GM21529 (cell line): ENCODE results near the gene H6PD.

Source experiments
- ATAC-seq: cut with Tn5 transposase; IDR thresholded peaks from one replicate; pipeline ENCODE4 v1.9.1; 2021; ENCODE audit not compliant: unreplicated experiment

The H6PD gene

DNA sequence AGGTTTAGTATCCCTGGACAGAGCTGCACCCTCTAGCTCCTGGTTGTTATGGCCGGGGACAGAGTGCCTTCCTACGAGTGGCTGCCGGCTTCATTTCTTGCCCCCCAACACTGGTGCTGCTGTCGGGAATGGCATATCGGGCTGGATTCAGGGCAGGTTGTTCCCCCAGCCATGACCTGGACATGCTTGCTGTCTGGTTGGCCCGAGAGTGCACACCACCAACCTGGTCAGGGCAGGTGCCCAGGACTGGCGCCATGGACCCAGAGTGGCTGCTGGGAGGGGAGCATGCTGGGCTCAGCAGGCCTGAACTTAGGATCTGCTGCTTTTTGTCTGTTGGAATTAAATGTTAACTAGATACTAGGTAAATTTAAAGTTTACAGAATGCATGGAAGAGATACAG, 21.8 kb downstream of the H6PD start:
- ATAC-seq, result no peak

DNA sequence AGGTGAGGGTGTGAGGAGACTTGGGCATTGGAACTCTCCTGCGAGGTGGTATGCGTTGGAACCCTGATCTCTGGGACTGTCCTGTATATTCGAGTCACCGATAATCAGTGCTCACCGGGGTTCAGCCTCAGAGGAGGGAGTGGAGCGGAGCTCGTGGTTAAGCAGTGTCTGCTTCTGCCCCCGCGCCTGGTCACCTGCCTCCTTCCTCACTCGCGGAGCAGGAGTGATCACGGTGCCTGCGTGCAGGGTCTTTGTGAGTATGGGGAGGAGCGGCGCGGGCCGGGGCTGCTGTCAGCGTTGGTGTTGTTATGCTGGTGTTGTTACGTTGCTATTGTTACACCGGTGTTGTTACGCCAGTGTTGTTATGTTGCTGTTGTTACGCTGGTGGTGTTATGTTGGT, 23.3 kb downstream of the H6PD start:
- ATAC-seq, result no peak

DNA sequence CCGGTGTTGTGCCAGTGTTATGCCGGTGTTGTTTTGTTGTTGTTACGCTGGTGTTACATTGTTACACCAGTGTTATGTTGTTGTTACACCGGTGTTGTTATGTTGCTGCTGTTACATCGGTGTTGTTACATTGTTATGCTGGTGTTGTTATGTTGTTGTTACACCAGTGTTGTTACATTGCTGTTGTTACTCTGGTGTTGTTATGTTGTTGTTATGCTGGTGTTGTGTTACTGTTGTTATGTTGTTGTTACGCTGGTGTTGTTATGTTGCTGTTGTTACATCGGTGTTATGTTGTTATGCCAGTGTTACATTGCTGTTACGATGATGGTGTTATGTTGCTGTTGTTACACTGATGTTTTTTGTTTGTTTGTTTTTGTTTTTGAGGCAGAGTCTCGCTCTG, 24.1 kb downstream of the H6PD start:
- ATAC-seq, result no peak

DNA sequence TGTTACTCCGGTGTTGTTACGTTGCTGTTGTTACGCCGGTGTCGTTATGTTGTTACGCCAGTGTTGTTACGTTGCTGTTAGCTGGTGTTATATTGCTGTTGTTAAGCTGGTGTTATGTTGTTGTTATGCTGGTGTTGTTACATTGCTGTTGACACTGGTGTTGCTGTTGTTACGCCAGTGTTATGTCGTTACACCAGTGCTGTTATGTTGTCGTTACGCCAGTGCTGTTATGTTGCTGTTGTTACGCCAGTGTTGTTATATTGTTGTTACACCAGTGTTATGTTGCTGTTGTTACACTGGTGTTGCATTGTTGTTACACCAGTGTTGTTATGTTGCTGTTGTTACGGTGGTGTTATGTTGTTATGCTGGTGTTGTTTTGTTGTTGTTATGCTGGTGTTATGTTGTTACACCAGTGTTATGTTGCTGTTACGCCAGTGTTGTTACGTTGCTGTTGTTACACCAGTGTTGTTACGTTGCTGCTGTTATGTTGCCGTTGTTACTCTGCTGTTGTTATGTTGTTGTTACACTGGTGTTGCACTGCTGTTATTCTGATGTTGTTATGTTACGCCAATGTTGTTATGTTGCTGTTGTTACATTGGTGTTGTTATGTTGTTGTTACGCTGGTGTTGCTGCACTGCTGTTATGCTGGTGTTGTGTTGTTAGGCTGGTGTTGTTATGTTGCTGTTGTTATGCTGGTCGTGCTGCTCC, 25.6 kb downstream of the H6PD start:
- ATAC-seq, result no peak

DNA sequence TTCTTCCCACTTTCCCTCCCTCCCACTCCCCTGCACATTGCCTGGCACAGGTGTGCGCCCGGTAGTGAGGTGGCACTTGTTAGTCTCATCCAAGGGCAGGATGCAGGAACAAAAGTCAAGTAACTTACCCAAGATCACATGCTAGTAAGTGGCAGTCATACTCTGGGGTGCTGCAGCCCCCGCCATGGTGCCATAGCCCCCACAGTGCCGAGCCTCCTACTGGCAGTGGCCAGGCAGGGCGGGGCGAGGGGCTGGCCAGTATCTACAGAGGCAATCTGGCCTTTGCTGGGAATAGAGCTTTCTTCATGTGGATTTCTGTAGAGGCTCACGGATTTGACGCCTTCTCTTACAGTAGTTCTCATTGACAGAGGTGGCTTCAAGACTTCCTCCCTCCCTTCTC, 26.9 kb downstream of the H6PD start:
- no peak for ATAC-seq

DNA sequence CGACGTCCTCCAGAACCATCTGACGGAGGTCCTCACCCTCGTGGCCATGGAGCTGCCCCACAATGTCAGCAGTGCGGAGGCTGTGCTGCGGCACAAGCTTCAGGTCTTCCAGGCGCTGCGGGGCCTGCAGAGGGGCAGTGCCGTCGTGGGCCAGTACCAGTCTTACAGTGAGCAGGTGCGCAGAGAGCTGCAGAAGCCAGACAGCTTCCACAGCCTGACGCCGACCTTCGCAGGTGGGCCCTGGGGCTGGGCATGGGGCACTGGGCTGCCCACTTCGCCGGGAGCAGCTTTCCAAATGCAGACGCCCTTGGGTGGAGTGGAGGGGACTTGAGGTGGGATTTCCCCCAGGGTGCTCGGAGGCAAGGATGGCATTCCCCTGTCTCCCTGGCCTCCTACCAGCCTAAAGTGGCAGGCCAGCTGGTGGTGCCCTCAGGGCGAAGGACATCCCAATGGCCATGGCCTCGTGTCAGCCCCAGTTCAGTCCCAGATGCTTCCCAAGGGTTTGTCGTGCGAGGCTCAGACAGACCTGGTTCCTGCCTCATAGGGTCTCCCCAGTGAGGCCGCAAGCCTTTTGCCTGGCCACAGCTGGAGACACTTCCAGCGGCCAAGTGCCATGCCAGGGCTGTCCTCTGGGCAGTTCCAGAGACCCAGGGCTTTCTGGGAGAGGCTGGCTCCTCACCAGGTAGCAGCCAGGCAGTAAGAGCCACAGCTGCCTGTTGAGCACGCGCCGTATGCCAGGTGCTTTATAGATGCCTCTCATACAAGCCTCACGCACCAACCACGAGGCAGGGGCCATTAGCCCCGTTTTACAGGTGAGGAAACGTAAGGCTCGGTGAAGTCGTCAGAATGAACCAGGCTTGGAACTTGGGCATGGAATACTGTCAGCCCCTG, 27.8 kb downstream of the H6PD start:
- ATAC-seq, result no peak

DNA sequence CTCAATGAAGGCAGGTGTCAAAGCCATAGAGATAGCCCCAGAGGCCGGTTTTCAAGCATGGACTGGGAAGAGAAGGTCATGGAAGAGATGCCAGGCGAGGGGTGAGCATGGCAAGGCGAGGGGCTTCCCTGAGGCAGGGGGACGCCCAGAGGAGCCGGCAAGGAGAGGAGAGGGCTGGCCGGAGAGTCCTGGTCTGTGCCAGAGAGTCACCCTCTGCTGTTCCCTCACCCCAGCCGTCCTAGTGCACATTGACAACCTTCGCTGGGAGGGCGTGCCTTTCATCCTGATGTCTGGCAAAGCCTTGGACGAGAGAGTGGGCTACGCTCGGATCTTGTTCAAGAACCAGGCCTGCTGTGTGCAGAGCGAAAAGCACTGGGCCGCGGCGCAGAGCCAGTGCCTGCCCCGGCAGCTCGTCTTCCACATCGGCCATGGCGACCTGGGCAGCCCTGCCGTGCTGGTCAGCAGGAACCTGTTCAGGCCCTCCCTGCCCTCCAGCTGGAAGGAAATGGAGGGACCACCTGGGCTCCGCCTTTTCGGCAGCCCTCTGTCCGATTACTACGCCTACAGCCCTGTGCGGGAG, 28.8 kb downstream of the H6PD start:
- ATAC-seq, result no peak

DNA sequence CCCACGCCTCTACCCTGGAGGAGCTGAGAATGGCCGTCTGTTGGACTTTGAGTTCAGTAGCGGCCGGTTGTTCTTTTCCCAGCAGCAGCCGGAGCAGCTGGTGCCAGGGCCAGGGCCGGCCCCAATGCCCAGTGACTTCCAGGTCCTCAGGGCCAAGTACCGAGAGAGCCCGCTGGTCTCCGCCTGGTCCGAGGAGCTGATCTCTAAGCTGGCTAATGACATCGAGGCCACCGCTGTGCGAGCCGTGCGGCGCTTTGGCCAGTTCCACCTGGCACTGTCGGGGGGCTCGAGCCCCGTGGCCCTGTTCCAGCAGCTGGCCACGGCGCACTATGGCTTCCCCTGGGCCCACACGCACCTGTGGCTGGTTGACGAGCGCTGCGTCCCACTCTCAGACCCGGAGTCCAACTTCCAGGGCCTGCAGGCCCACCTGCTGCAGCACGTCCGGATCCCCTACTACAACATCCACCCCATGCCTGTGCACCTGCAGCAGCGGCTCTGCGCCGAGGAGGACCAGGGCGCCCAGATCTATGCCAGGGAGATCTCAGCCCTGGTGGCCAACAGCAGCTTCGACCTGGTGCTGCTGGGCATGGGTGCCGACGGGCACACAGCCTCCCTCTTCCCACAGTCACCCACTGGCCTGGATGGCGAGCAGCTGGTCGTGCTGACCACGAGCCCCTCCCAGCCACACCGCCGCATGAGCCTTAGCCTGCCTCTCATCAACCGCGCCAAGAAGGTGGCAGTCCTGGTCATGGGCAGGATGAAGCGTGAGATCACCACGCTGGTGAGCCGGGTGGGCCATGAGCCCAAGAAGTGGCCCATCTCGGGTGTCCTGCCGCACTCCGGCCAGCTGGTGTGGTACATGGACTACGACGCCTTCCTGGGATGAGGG, 29.7 kb downstream of the H6PD start:
- no peak for ATAC-seq

DNA sequence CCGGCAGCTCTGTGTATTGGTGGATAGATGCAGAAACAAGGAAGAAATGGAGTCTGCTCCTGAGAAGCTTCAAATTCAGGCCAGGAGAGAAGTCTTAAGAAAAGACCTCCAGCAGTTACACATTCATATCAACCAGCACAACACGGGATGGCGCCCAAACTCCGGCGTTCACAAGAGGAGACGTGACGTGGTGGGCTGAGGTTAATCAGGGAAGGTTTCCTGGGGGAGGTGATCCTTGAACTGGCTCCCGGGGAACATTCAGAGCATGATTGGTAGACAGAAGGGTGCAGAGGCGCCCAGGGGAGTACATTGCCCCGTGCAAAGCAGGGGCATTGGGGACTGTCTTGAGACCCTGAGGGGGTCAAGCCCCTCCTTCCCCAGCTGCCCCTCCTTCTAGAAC, 30.5 kb downstream of the H6PD start:
- ATAC-seq, result no peak

DNA sequence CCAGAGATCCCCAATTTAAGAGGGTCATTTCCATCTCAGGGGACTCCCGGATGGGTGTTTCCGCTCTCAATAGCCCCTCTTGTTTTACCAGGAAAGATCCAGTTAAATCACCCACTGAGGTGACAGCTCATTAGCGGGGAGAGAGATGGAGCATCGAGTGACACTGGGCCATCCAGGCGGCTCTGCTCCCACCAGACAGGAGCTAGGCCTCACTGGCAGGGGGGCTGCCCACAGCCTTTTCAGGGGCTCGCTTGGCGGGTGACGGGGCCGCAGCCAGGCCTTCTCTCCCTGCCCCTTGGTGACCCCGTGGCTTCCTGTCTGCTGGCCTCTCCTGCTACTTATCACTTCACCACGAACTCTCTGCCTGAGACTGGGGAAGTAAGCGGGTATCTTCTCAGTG, 31.4 kb downstream of the H6PD start:
- no peak for ATAC-seq

DNA sequence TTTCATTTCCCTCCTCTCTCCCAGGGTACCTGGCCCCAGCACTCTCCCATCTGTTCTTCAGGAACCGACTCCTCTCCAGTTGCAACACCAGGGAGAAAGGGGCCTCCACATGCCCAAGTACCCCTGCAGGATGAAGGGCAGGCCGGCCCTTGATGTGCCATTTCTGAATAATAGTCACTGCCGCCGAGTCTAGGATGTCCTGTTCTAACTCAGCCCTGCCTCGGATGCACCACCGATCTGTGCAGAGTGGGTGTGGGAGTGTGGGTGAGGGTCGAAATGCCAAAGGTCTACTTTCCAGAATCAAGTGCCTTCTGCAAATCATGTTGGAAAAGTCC, 32.7 kb downstream of the H6PD start:
- ATAC-seq, result no peak

DNA sequence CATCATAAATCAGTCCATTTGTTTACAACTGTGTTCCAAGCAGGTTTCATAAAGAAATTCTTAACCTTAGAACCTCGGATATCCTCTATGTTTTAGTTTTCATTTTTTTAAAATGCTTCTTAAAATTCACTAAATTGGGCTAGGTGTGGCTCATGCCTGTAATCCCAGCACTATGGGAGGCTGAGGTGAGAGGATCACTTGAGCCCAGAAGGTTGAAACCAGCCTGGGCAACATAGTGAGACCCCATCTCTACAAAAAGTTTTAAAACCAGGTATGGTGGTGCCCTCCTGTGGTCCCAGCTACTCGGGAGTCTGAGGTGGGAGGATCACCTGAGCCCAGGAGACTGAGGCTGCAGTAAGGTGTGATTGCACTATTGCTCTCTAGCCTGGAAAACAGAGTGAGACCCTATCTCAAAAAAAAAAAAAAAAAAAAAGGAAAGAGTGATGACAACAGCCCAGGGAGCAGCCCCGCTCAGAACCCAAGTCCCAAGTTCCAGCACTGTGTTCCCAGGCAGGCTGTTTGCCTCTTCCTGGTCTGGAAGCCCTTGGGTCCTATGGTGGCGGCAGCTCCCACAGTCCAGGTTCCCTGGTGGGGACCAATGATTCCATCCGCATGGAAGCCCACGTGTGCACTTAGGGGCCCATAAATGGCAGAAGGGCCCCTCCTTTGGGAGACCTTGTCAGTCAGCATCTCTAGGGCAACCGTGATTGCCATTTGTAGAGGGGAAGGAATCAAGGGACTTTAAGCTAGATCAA, 33.4 kb downstream of the H6PD start:
- ATAC-seq, result no peak

DNA sequence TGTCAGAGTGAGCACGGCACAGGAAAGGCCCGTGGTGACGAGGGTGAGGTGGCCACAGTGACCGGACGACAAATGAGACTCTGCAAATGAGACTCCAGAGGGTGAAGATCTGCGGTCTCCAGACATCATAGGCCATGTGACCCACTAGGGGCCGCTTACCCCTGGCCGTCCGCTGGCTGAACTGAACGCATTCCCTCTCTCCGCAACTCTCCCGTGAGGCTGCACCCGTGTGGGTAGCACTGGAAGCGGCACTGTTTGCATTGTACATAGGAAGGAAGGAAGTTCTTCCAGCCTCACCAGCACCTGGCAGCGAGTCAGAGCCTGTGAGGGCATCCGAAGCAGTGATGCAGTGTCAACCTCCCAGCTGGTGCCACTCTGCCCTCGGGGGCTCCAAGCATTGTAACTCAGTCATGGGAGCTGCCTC, 34.5 kb downstream of the H6PD start:
- no peak for ATAC-seq

DNA sequence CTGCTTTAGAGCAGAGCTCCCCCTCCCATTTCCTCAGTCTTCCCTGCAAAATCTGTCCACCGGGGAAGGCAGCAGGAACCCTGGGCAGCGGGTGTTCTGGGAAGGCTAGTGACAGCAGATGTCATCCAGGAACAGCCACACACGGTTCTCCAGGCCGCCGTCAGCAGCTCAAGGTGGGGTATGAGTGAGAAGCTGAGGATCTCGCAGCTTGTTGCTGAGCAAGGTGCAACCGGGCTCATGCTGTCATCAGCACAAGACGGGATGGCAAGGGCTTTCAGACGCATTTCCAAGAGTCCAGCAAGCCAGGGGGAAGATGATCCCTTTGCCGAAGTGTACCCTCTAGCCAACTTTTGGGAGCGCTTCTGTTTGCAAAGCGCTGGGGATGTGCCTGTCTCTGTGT, 35.1 kb downstream of the H6PD start:
- no peak for ATAC-seq

DNA sequence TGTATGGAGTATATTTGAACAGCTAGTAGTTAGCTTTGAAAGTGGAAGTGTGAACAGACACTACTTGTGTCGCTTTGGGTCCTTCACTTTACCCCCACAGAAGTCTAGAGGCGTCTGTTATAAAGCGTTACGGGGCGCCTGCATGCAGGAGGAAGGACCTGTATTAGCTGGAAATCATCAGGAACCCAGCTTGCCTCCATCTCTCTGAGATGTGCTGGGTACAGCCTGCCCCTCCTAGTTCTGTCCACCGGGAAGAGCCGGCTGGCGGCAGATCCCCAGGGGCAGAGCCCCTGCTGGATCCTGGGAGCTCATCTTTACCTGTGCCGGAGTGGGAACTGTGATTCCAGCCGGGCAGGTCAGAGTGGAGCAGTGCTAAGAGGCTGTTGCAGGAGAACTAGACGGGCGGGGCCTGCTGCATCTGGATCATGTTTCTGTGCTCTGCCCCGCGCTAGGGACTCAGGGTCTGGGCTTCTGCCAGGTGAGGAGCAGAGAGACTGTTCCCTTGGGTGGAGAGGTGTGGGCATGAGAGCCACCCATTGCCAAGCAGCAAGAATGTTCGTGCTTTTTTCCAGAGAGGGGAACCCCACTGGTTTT, 35.8 kb downstream of the H6PD start:
- no peak for ATAC-seq

DNA sequence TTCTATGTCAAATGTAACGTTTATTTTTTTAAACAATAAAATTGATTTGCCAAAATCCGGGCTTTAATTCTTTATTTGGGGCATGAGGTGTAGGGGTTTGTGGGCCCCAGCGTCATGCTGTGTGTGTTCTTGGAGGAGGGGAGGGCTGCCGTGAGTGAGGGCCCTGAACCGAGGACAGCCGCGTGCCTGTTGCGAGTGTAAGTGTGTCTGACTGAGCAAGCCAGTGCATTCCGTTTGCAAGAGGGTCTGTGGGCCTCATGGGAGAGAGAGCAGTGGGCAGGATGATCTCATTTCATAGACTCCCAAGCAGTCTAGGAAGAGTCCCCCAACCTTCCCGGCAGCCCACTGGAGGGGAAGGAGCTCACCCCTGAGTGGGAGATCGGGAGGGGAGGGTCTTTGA, 36.7 kb downstream of the H6PD start:
- no peak for ATAC-seq

DNA sequence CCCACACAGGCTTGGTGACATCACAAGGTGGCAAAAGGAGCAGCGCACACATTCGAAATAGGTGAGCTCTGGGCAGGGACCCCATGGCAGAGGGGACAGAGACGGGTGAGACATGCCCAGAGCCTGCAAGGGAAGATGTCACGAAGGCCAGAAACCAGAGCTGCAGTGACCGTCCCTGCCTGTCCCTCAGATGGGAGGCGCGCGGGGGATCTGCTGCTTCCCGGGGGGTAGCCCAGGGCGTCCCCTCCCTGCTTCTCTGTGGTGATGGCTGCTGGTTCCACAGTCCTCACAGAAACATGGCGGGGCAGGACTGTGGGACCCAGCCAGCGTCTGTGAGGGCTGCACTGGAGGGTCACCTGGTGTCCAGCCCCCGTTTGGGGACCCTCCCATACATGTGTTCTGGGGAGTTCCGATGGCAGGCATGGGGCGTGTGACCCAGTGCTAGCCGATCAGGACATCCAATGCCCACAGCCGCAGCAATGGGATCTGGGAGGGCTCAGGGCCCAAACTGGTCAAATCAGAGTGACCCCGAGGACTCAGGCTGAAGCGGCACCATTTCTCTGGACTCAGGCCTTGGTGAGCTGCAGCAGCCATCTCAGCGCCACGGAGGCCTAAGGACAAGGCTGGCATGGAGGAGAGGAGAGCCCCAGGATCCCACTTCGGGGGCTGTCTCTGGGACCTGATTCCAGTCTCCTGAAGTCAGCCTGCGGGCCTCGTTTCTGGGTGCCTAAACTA, 37.5 kb downstream of the H6PD start:
- ATAC-seq, result no peak

DNA sequence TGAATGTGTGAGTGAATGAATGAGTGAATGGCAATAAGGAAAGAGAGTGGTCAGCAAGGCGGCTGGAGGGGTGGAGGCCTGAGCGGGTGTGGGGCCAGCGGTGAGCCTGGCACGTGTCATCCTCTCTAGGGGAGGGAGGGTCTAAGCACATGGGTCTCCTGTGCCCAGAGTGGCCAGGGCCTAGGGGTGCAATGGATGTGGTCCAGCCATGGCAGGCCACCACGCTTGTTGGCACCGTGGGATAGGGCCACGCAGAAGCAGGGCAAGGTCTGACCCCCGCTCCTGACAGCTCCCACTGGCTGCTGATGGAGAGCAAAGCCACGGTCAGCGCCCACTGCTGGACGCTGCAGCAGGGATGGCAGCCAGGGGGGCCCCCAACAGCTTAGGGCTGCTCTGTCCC, 38.6 kb downstream of the H6PD start:
- ATAC-seq, result no peak

DNA sequence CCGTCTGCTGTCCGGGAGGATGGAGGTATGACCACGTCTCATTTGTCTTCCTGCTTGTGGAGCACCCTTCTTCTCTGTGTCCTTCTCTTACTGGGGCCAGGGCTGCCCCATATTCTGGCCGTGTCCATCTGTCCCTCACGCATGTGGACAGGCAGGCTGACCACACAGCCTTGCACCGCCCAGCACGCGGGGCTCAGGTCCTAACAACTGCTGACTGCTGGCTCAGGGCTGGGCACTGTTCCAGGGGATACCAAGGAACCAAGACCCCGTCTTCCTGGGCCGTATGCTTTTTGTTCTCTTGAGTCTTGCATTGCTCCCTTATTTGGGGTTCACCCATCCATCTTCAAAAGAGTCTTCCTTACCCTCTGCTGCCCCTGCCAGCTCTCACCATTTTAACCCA, 40.6 kb downstream of the H6PD start:
- no peak for ATAC-seq
